Endothelial cell of umbilical vein (primary cell): ENCODE data around the gene DUOXA2. TPM values are rescaled to one million over a fixed set of nuclear protein-coding genes. Genes with fewer than 3 reads are reported as not detected.

Experiments
- BruUV-seq: library from RNA; stranded (reverse); fragments of 400-500 nt; replicated peaks from 2 replicates; lab custom pipeline; 2021; lab: Mats Ljungman, UMichigan
- CTCF ChIA-PET: fragments of 300-600, 350-600 bp; sonication (Branson Sonifier 250); formaldehyde crosslinking; loops from one replicate; lab custom pipeline; 2021; ENCODE audit warnings: antibody characterized with exemption, inconsistent platforms; lab: Charles Lee
- POLR2A ChIA-PET: fragments of 300-600, 350-600 bp; sonication (Branson Sonifier 250); formaldehyde crosslinking; loops from one replicate; lab custom pipeline; 2021; ENCODE audit warnings: antibody characterized with exemption, inconsistent platforms; lab: Charles Lee
- DNase-seq: peaks from one replicate; pipeline ENCODE4 v3.0.0-alpha.2; 2011; ENCODE audit warnings: low read depth, low spot score
- FAIRE-seq: peaks from 2 replicates; lab custom pipeline; 2011; peaks lifted over from hg19 to GRCh38; lab: Jason Lieb, UNC
- H2AFZ ChIP-seq: 2 replicates; pipeline ENCODE4 v1.6.0; 2012; ENCODE audit warnings: low read depth, low read length, control low read depth, inconsistent platforms
- H3K27ac ChIP-seq: 2 replicates; pipeline ENCODE4 v1.5.1; 2011; ENCODE audit warnings: low read depth, mild to moderate bottlenecking, control low read depth, low read length, moderate library complexity; ENCODE audit not compliant: insufficient read depth
- H3K27me3 ChIP-seq, 2 experiments: 2 replicates each; pipeline versions ENCODE4 v1.6.0 to v1.6.1; 2011; ENCODE audit warnings: low read length in 2 of 2, mixed read lengths in 1 of 2; ENCODE audit not compliant: control insufficient read depth in 2 of 2, insufficient read depth in 2 of 2
- H3K36me3 ChIP-seq, 2 experiments: 2 replicates in 1 of 2; 3 replicates in 1 of 2; pipeline ENCODE4 v1.5.1; 2011; ENCODE audit warnings: low read length in 2 of 2, mild to moderate bottlenecking in 1 of 2, moderate library complexity in 1 of 2; ENCODE audit not compliant: control insufficient read depth in 2 of 2, insufficient read depth in 2 of 2; ENCODE audit errors: extremely low read depth in 1 of 2
- H3K4me1 ChIP-seq: 3 replicates; pipeline ENCODE4 v1.5.1; 2011; ENCODE audit warnings: mild to moderate bottlenecking, low read length; ENCODE audit not compliant: control insufficient read depth, insufficient read depth; ENCODE audit errors: extremely low read depth
- H3K4me2 ChIP-seq: 2 replicates; pipeline ENCODE4 v1.6.1; 2011; ENCODE audit warnings: low read length, control low read depth, mixed read lengths; ENCODE audit not compliant: insufficient read depth
- H3K4me3 ChIP-seq, 3 experiments: fragments of 200-600 bp in 1 of 3; sonication (generic), shearing (Covaris generic) in 1 of 3; replicated peaks in 1 of 3; 2 replicates each; pipeline ENCODE4 v1.5.1; 2011 to 2016; ENCODE audit warnings: control low read depth in 3 of 3, low read length in 3 of 3, mild to moderate bottlenecking in 2 of 3, inconsistent platforms in 1 of 3, low read depth in 1 of 3, moderate library complexity in 1 of 3; ENCODE audit not compliant: insufficient read depth in 1 of 3
- H3K79me2 ChIP-seq: 2 replicates; pipeline ENCODE4 v1.6.0; 2012; ENCODE audit warnings: low read length, inconsistent platforms; ENCODE audit not compliant: control insufficient read depth, insufficient read depth
- H3K9ac ChIP-seq: replicated peaks from 2 replicates; pipeline ENCODE3; 2011; ENCODE audit warnings: low read length, control low read depth; ENCODE audit not compliant: insufficient read depth; ENCODE audit errors: extremely low read depth
- H3K9me1 ChIP-seq: replicated peaks from 3 replicates; pipeline ENCODE4 v1.6.0; 2011; ENCODE audit warnings: mild to moderate bottlenecking, low read length; ENCODE audit not compliant: control insufficient read depth, insufficient read depth; ENCODE audit errors: extremely low read depth
- H3K9me3 ChIP-seq: replicated peaks from 2 replicates; pipeline ENCODE4 v1.5.1; 2012; ENCODE audit warnings: low read length, inconsistent platforms; ENCODE audit not compliant: control insufficient read depth, insufficient read depth
- H4K20me1 ChIP-seq: replicated peaks from 2 replicates; pipeline ENCODE3; 2011; ENCODE audit warnings: mild to moderate bottlenecking, low read length; ENCODE audit not compliant: control insufficient read depth, insufficient read depth; ENCODE audit errors: extremely low read depth
- CTCF ChIP-seq, 2 donors: IDR thresholded peaks; 1 replicate in 1 of 2; 2 replicates in 1 of 2; pipeline ENCODE4 v1.5.1; 2011; ENCODE audit warnings: low read length in 2 of 2, mild to moderate bottlenecking in 2 of 2, moderate library complexity in 2 of 2, control low read depth in 1 of 2, inconsistent platforms in 1 of 2, low read depth in 1 of 2; ENCODE audit not compliant: insufficient read depth in 1 of 2; ENCODE audit errors: extremely low read depth in 1 of 2
- EZH2 ChIP-seq: IDR thresholded peaks from 2 replicates; pipeline ENCODE4 v1.6.1; 2012; ENCODE audit warnings: borderline replicate concordance, low read depth, mild to moderate bottlenecking, moderate library complexity, low read length, inconsistent platforms; ENCODE audit not compliant: severe bottlenecking
- FOS ChIP-seq: IDR thresholded peaks from 2 replicates; pipeline ENCODE4 v1.6.1; 2011; ENCODE audit warnings: mild to moderate bottlenecking, low read length, moderate library complexity, borderline replicate concordance; ENCODE audit not compliant: insufficient read depth
- GATA2 ChIP-seq: IDR thresholded peaks from 2 replicates; pipeline ENCODE4 v1.7.0; 2011; ENCODE audit warnings: low read depth, mild to moderate bottlenecking, moderate library complexity, mixed read lengths, low read length; ENCODE audit not compliant: insufficient read length, insufficient read depth
- JUN ChIP-seq: IDR thresholded peaks from 2 replicates; pipeline ENCODE4 v1.6.1; 2011; ENCODE audit warnings: borderline replicate concordance, low read depth; ENCODE audit not compliant: insufficient read length, insufficient read depth
- MAX ChIP-seq: IDR thresholded peaks from 2 replicates; pipeline ENCODE4 v1.6.1; 2011; ENCODE audit not compliant: insufficient read depth, insufficient read length
- POLR2AphosphoS5 ChIP-seq: IDR thresholded peaks from 2 replicates; pipeline ENCODE4 v1.6.1; 2012; ENCODE audit warnings: low read depth, mild to moderate bottlenecking, control low read depth, low read length, moderate library complexity; ENCODE audit not compliant: insufficient read depth
- dilution Hi-C: fragments of 300-500 bp; cut with MboI; formaldehyde crosslinking; loops from one replicate; pipeline ENCODE4 v1.15.0; 2019; ENCODE audit warnings: low sequenced_read_pairs; ENCODE audit not compliant: extremely low pct_ligation_motif_present
- intact Hi-C: fragments of 100-400 bp; cut with micrococcal nuclease; formaldehyde crosslinking; loops from one replicate; pipeline ENCODE4 v1.10.0; 2022
- polyA plus RNA-seq, 4 experiments: library from polyadenylated mRNA; depleted of rRNA in 3 of 4; stranded (reverse) in 3 of 4; unstranded in 1 of 4; fragments of >200 nt; gene quantifications; 2 replicates each; pipeline versions ENCODE4 v1.2.1 to v1.2.3, GENCODE V29; 2011 to 2012; ENCODE audit warnings: missing spikeins in 1 of 4
- total RNA-seq: library from RNA; stranded (reverse); gene quantifications from 2 replicates; pipeline ENCODE4 v1.2.3, GENCODE V29; 2021

DUOXA2 gene
- total and polyA plus RNA-seq, 2 donors (not counting 3 experiments of a cell fraction or from before 2014, with no cell fraction given) = not detected

GRCh38 chr15:45140557-45141250 lies 26.6 kb downstream of the DUOXA2 start:
- CTCF ChIA-PET = interaction anchor here (1.1 to 1.6 kb wide), 2 partner anchors 10 to 14 kb away, joined by 3 to 8 read pairs; no protein-coding TSS in a partner anchor
- BruUV-seq = no TSS peak

GRCh38 chr15:45141386-45141785 lies 27.3 kb downstream of the DUOXA2 start:
- DNase-seq (no peak), FAIRE-seq (no peak)
- no peak overlapping the region for H3K9ac ChIP-seq
- H4K20me1 ChIP-seq = no peaks in the 10 kb centered on the region
- BruUV-seq = no TSS peak
- no peak overlapping the region for H3K4me3 ChIP-seq
- intact Hi-C loops (no loop called here), dilution Hi-C loops (no loop called here)
- H3K4me1 ChIP-seq = no peaks in the 10 kb centered on the region
- TF ChIP-seq MAX (no peak), JUN (no peak), GATA2 (no peak), FOS (no peak), CTCF (IDR thresholded peaks at IDR 0.05; ENCODE audit: extremely low read depth in 1 of 2, insufficient read depth in 1 of 2, low read depth in 1 of 2, low read length in 2 of 2) (no peak)
- H3K9me3 ChIP-seq = no peaks in the 10 kb centered on the region
- ChIA-PET CTCF (interaction anchor here (0.9 to 1.6 kb wide), 2 partner anchors 15 kb away, joined by 3 to 8 read pairs; no protein-coding TSS in a partner anchor), POLR2A (no interaction called here)
- no peak overlapping the region for H3K4me2 ChIP-seq
- H3K27ac ChIP-seq = no peak overlapping the region
- no peaks in the 10 kb centered on the region for H3K79me2 ChIP-seq
- H3K27me3 ChIP-seq = peaks cover 5 to 7% of the 10 kb centered on the region in 2 experiments
- no peaks in the 10 kb centered on the region for H3K36me3 ChIP-seq
- no peak overlapping the region for H2AFZ ChIP-seq
- H3K9me1 ChIP-seq = no peaks in the 10 kb centered on the region

More at GRCh38 chr15:45140557-45141250, 26.6 kb downstream of the DUOXA2 start:
- no peak overlapping the region for H3K9ac ChIP-seq
- DNase-seq (no peak), FAIRE-seq (no peak)
- no peaks in the 10 kb centered on the region for H3K4me1 ChIP-seq
- no peak overlapping the region for H2AFZ ChIP-seq
- POLR2A ChIA-PET = no interaction called here
- intact Hi-C loops = no loop called here
- no peaks in the 10 kb centered on the region for H3K9me1 ChIP-seq
- H3K27me3 ChIP-seq = peaks cover 10 to 12% of the 10 kb centered on the region in 2 experiments
- TF ChIP-seq FOS = no peak
- no peak for TF ChIP-seq EZH2
- no peak for TF ChIP-seq JUN
- no peak for TF ChIP-seq POLR2AphosphoS5
- no peaks in the 10 kb centered on the region for H3K79me2 ChIP-seq
- H3K27ac ChIP-seq = no peak overlapping the region
- no peaks in the 10 kb centered on the region for H4K20me1 ChIP-seq
- dilution Hi-C loops = no loop called here
- H3K4me2 ChIP-seq = no peak overlapping the region
- no peaks in the 10 kb centered on the region for H3K36me3 ChIP-seq
- H3K9me3 ChIP-seq = no peaks in the 10 kb centered on the region
- no peak overlapping the region for H3K4me3 ChIP-seq
